Central memory CD8-positive, alpha-beta T cell (primary cell): ENCODE measurements around the gene CACNA1S.

ENCODE experiments used
- ATAC-seq: fragments of 150-1000 bp; cut with Tn5 transposase; replicated peaks from 2 replicates; pipeline ENCODE4 v1.10.0; 2022; ENCODE audit warnings: mild to moderate bottlenecking, moderate FRiP score, moderate number of reproducible peaks; ENCODE audit not compliant: poor library complexity, severe bottlenecking; ENCODE audit errors: extremely low read depth
- DNase-seq, 2 donors: peaks; one replicate each; pipeline ENCODE4 v3.0.0; 2021; ENCODE audit warnings: low spot score in 2 of 2
- H3K27ac Mint-ChIP-seq: one replicate; pipeline ENCODE4 v1.8.0; 2022; ENCODE audit warnings: low read depth, mild to moderate bottlenecking, moderate library complexity, mixed read lengths
- H3K27me3 Mint-ChIP-seq: one replicate; pipeline ENCODE4 v1.8.0; 2022; ENCODE audit warnings: mixed read lengths
- H3K36me3 Mint-ChIP-seq: one replicate; pipeline ENCODE4 v1.8.0; 2022; ENCODE audit warnings: mild to moderate bottlenecking, moderate library complexity, mixed read lengths; ENCODE audit not compliant: insufficient read depth
- H3K4me1 Mint-ChIP-seq: one replicate; pipeline ENCODE4 v1.8.0; 2022; ENCODE audit warnings: mixed read lengths
- H3K4me3 Mint-ChIP-seq: one replicate; pipeline ENCODE4 v1.8.0; 2022; ENCODE audit warnings: mild to moderate bottlenecking, moderate library complexity, mixed read lengths
- H3K9me3 Mint-ChIP-seq: one replicate; pipeline ENCODE4 v1.8.0; 2022; ENCODE audit warnings: mixed read lengths

Gene CACNA1S

DNA sequence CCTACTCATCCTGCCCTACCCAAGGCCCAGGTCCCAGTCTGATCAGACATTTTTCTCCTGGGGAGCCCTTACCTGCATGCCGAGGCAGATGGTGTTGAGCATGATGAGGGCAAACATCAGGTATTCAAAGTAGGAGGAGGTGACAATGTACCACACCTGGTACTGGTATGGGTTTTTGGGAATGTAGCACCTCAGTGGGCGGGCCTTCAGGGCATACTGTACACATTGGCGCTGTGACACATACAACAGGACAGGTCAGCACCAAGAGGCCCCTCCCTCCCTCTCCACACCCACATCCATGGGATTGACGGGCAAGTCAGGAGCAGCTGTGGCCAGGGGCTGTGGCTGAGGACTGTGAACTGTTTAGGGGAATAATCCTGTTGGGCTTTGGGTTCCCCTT, 51.6 kb downstream of the CACNA1S start:
- no peak for ATAC-seq
- no peak for DNase-seq
- no peaks in the 10 kb centered on the region for H3K36me3 Mint-ChIP-seq
- no peaks in the 10 kb centered on the region for H3K4me1 Mint-ChIP-seq
- H3K9me3 Mint-ChIP-seq = no peaks in the 10 kb centered on the region
- H3K27me3 Mint-ChIP-seq = no peaks in the 10 kb centered on the region
- no peak overlapping the region for H3K4me3 Mint-ChIP-seq
- H3K27ac Mint-ChIP-seq = no peak overlapping the region

- no peak overlapping the region for H3K4me3 Mint-ChIP-seq
- no peaks in the 10 kb centered on the region for H3K9me3 Mint-ChIP-seq
- no peaks in the 10 kb centered on the region for H3K4me1 Mint-ChIP-seq
- DNase-seq = no peak
- no peak for ATAC-seq
- no peaks in the 10 kb centered on the region for H3K27me3 Mint-ChIP-seq
- H3K27ac Mint-ChIP-seq = no peak overlapping the region
- H3K36me3 Mint-ChIP-seq = no peaks in the 10 kb centered on the region
Measured at GRCh38 chr1:201059871-201060555, 52.2 kb downstream of the CACNA1S start.

DNA sequence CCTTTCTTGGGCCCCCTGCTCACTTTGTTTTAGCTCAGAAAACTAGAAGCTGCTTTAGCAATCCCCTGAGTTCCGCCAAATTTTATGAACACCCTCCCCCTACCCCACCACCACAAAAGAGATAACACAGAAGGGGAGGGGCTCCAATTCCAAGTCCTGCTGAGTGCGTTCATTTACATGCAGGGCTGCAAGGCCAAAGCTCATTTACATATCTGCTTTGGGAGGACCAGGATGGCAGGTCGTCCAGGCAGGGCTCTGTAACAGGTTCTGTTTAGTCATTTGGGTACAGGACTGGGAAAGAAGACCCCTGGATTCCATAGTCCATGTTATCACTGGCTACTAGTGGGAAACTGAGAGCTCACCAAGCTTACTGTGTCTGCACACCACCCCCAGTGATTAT, 52.8 kb downstream of the CACNA1S start:
- no peaks in the 10 kb centered on the region for H3K36me3 Mint-ChIP-seq
- H3K27me3 Mint-ChIP-seq = no peaks in the 10 kb centered on the region
- no peak for DNase-seq
- H3K9me3 Mint-ChIP-seq = no peaks in the 10 kb centered on the region
- ATAC-seq = no peak
- no peak overlapping the region for H3K4me3 Mint-ChIP-seq
- H3K27ac Mint-ChIP-seq = no peak overlapping the region
- H3K4me1 Mint-ChIP-seq = no peaks in the 10 kb centered on the region

GRCh38 chr1:201054091-201054543, 58.1 kb downstream of the CACNA1S start:
- ATAC-seq (no peak), DNase-seq (no peak)
- Mint-ChIP-seq H3K36me3 (no peaks in the 10 kb centered on the region), H3K27me3 (no peaks in the 10 kb centered on the region), H3K27ac (peak overlapping the region; percentile 20), H3K9me3 (no peaks in the 10 kb centered on the region), H3K4me3 (no peak overlapping the region), H3K4me1 (peaks cover 16% of the 10 kb centered on the region)

- H3K4me1 Mint-ChIP-seq = peaks cover 16% of the 10 kb centered on the region
- H3K4me3 Mint-ChIP-seq = no peak overlapping the region
- H3K27me3 Mint-ChIP-seq = no peaks in the 10 kb centered on the region
- DNase-seq (no peak), ATAC-seq (no peak)
- no peaks in the 10 kb centered on the region for H3K9me3 Mint-ChIP-seq
- peak overlapping the region; percentile 20 for H3K27ac Mint-ChIP-seq
- no peaks in the 10 kb centered on the region for H3K36me3 Mint-ChIP-seq
Measured at GRCh38 chr1:201053155-201053860, 58.9 kb downstream of the CACNA1S start.

DNA sequence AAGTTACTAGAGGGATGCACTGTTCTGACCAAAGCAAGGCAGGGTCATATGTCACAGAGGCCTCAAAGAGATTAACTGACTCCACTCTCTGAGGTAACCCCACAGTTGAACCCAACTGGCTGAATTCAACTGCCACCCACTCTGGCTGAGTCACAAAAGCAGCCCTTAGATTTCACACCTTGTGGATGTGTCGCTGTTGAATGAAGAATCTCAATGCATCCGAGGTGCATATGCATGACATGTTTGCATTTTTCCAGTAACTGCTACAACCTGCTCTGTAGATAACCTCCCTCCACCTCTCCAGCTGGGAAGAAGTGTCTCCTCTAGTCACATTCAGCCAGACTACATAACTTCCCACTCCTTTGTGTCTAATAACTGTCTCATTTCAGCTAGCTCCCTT, 60.8 kb downstream of the CACNA1S start:
- DNase-seq (no peak), ATAC-seq (peak; percentile 59)
- peaks cover 16% of the 10 kb centered on the region for H3K4me1 Mint-ChIP-seq
- no peak overlapping the region for H3K4me3 Mint-ChIP-seq
- H3K27me3 Mint-ChIP-seq = no peaks in the 10 kb centered on the region
- no peaks in the 10 kb centered on the region for H3K36me3 Mint-ChIP-seq
- peak overlapping the region; percentile 38 for H3K27ac Mint-ChIP-seq
- H3K9me3 Mint-ChIP-seq = no peaks in the 10 kb centered on the region

GRCh38 chr1:201050515-201051277, 61.5 kb downstream of the CACNA1S start:
- ATAC-seq = no peak
- Mint-ChIP-seq H3K36me3 (no peaks in the 10 kb centered on the region), H3K4me1 (peaks cover 16% of the 10 kb centered on the region), H3K27ac (no peak overlapping the region), H3K4me3 (no peak overlapping the region), H3K27me3 (no peaks in the 10 kb centered on the region), H3K9me3 (no peaks in the 10 kb centered on the region)
- no peak for DNase-seq

DNA sequence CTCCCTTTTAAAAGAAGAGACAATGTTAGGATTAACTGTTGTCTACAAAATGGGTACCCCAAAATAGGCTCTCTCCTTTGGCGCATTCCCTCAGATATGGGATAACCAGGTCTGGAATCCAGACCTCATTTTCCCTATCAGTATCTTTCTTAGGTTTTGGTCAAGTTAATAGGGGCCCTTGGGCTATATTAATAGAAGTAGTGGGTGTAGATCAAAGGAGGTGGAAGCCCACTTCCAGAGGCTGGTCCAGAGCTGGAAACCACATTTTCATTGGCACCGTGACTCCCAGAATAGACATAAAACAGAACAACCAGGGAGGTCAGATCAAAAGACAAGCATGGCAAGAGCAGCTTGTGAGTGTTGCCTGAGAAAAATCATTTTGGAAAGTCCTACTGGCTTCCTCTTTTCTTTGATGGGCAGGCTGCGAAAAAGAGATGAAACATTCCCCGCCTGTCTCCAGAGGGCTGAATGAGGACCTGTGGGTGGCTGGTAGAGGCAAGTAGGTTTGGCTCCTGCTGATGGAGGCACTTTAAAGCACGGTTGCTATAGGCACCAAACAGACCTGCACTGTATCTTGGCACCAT, 62.9 kb downstream of the CACNA1S start:
- DNase-seq = no peak
- no peaks in the 10 kb centered on the region for H3K27me3 Mint-ChIP-seq
- H3K4me3 Mint-ChIP-seq = no peak overlapping the region
- ATAC-seq = no peak
- H3K27ac Mint-ChIP-seq = no peak overlapping the region
- no peaks in the 10 kb centered on the region for H3K36me3 Mint-ChIP-seq
- H3K9me3 Mint-ChIP-seq = no peaks in the 10 kb centered on the region
- peaks cover 16% of the 10 kb centered on the region for H3K4me1 Mint-ChIP-seq

- no peak for ATAC-seq
- Mint-ChIP-seq H3K4me3 (no peak overlapping the region), H3K27ac (no peak overlapping the region), H3K9me3 (no peaks in the 10 kb centered on the region), H3K4me1 (peaks cover 16% of the 10 kb centered on the region), H3K36me3 (no peaks in the 10 kb centered on the region), H3K27me3 (no peaks in the 10 kb centered on the region)
- DNase-seq = no peak
Measured at GRCh38 chr1:201048521-201048920, 63.7 kb downstream of the CACNA1S start.

DNA sequence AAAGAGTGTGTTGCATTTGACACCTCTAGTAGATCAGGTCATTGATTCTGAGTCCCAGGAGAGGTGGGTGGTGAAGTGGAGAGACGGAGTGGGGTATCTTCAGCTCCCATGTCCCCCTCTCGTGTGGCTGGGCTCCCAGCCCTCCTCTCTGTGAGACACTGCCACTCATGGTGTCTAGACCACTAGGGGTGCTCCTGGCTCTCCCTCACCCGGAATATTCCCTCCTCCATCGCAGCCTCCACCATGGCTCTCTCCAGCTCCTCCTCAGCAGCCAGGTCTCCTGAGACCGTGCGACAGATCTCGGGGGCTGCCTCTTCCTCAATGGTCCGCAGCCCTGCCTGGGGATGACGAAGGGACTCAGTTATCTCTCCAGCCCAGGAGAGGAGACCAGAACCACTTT, 68.1 kb downstream of the CACNA1S start:
- no peaks in the 10 kb centered on the region for H3K4me1 Mint-ChIP-seq
- no peak overlapping the region for H3K4me3 Mint-ChIP-seq
- no peaks in the 10 kb centered on the region for H3K9me3 Mint-ChIP-seq
- H3K27me3 Mint-ChIP-seq = no peaks in the 10 kb centered on the region
- DNase-seq = no peak
- no peak overlapping the region for H3K27ac Mint-ChIP-seq
- H3K36me3 Mint-ChIP-seq = peaks cover 2% of the 10 kb centered on the region
- no peak for ATAC-seq

- no peaks in the 10 kb centered on the region for H3K4me1 Mint-ChIP-seq
- peaks cover 2% of the 10 kb centered on the region for H3K36me3 Mint-ChIP-seq
- H3K27me3 Mint-ChIP-seq = no peaks in the 10 kb centered on the region
- H3K9me3 Mint-ChIP-seq = no peaks in the 10 kb centered on the region
- DNase-seq (peak; percentile 55 to 64), ATAC-seq (peak; percentile 78)
- no peak overlapping the region for H3K4me3 Mint-ChIP-seq
- H3K27ac Mint-ChIP-seq = no peak overlapping the region
Measured at GRCh38 chr1:201042779-201043461, 69.3 kb downstream of the CACNA1S start.

DNA sequence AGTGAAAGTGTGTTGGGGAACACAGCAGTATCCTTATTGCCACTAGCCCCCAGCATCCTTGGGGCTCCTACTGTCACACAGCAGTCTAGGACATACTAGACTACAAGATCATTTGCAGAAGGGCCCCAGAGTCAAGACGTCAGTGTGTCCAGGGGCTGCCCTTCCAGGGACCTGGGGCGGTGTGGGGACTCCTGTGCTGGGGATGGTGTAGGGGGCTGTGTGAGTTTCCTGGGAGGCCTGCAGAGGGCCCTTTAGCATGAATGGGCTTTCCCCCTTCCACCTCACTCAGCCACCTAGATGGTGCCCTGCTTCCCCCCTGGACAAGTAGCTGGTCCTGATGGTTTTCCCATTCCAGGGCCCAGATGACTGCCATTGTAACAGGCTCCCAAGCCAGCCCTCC, 71.2 kb downstream of the CACNA1S start:
- Mint-ChIP-seq H3K4me1 (no peaks in the 10 kb centered on the region), H3K9me3 (no peaks in the 10 kb centered on the region), H3K27ac (no peak overlapping the region), H3K36me3 (peaks cover 2% of the 10 kb centered on the region), H3K4me3 (no peak overlapping the region), H3K27me3 (no peaks in the 10 kb centered on the region)
- no peak for DNase-seq
- ATAC-seq = no peak
